ENCODE results near the gene UGT1A10.
"Not testable (repeated sequence)": the region's sequence is repeated elsewhere in the genome, so short reads cannot be mapped to it uniquely, and the experiment has no call there.

Gene UGT1A10

DNA sequence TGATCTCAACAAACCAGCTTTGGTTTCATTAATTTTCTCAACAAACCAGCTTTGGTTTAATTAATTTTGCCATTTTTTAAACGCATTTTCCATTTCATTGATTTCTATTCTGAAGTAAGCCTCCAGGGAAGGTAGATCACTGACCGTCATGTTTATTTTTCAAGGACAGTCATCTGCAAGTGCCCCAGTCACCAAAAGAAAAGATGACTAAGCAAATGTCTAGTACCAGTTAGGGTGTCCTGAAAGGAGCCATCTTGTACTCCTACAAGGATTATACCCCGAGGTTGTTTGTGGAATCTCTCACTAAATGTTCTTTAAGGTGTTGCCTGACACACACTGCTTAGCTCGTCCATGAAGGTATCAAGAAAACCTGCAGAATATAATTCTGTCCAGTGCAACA lies 25.0 kb upstream of the UGT1A10 start:
- TF ChIP-seq EZH2phosphoT487 (IDR thresholded peaks at IDR 0.05; ENCODE audit: borderline replicate concordance): no peak
- TF ChIP-seq, protein P1, sequence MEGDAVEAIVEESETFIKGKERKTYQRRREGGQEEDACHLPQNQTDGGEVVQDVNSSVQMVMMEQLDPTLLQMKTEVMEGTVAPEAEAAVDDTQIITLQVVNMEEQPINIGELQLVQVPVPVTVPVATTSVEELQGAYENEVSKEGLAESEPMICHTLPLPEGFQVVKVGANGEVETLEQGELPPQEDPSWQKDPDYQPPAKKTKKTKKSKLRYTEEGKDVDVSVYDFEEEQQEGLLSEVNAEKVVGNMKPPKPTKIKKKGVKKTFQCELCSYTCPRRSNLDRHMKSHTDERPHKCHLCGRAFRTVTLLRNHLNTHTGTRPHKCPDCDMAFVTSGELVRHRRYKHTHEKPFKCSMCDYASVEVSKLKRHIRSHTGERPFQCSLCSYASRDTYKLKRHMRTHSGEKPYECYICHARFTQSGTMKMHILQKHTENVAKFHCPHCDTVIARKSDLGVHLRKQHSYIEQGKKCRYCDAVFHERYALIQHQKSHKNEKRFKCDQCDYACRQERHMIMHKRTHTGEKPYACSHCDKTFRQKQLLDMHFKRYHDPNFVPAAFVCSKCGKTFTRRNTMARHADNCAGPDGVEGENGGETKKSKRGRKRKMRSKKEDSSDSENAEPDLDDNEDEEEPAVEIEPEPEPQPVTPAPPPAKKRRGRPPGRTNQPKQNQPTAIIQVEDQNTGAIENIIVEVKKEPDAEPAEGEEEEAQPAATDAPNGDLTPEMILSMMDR (conservative IDR thresholded peaks at IDR 0.05; ENCODE audit: low read length): no peak

DNA sequence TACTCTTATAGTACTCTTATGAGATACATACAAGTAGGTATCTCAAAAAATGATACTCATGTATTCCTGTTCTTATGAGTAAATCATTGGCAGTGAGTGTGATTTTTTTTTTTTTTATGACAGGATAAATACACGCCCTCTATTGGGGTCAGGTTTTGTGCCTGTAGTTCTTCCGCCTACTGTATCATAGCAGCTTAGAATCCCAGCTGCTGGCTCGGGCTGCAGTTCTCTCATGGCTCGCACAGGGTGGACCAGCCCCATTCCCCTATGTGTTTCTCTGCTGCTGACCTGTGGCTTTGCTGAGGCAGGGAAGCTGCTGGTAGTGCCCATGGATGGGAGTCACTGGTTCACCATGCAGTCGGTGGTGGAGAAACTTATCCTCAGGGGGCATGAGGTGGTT lies 18.8 kb upstream of the UGT1A10 start, which contains the start of gene UGT1A8:
Gene UGT1A8, plus strand, starts transcription at position 158 of the 400 bp plus-strand sequence. Its CDS starts 75 bp downstream, at position 233.
- not testable (repeated sequence) for H3K27me3 ChIP-seq (ENCODE audit: insufficient read depth, low read length, poor library complexity, severe bottlenecking); H3K9me2 ChIP-seq (replicated peaks; ENCODE audit: low read depth, low read length); H4K20me1 ChIP-seq (ENCODE audit: insufficient read depth, low read length, poor library complexity, severe bottlenecking); H3K79me2 ChIP-seq (ENCODE audit: insufficient read depth, low read length); H3K4me2 ChIP-seq (ENCODE audit: low read depth, low read length, poor library complexity, severe bottlenecking); H3K4me3 ChIP-seq (ENCODE audit: low read length, poor library complexity, severe bottlenecking); H3K36me3 ChIP-seq (ENCODE audit: insufficient read depth, low read length); H3K9ac ChIP-seq (ENCODE audit: low read depth, low read length, poor library complexity, severe bottlenecking); H3F3A ChIP-seq (ENCODE audit: low read depth); H2AFZ ChIP-seq (ENCODE audit: low read length); H3K4me1 ChIP-seq (ENCODE audit: insufficient read depth, low read length, poor library complexity, severe bottlenecking); H3K9me3 ChIP-seq (ENCODE audit: insufficient read depth, low read depth, low read length)

More for the DNA sequence above, 25.0 kb upstream of the UGT1A10 start:
- Histone ChIP-seq H3K9me2 (replicated peaks; ENCODE audit: low read depth, low read length) (no peaks in the 10 kb centered on the region), H3K27me3 (ENCODE audit: insufficient read depth, low read length, poor library complexity, severe bottlenecking) (no peaks in the 10 kb centered on the region), H3K4me3 (ENCODE audit: low read length, poor library complexity, severe bottlenecking) (no peak overlapping the region), H3K9ac (ENCODE audit: low read depth, low read length, poor library complexity, severe bottlenecking) (no peak overlapping the region), H3K9me3 (ENCODE audit: insufficient read depth, low read depth, low read length) (0 out of 2 replicates have a peak, but pooled peaks cover 3% of the 10 kb centered on the region), H2AFZ (ENCODE audit: low read length) (no peak overlapping the region), H3K4me2 (ENCODE audit: low read depth, low read length, poor library complexity, severe bottlenecking) (no peak overlapping the region), H3F3A (ENCODE audit: low read depth) (no peaks in the 10 kb centered on the region), H3K4me1 (ENCODE audit: insufficient read depth, low read length, poor library complexity, severe bottlenecking) (no peaks in the 10 kb centered on the region), H3K36me3 (ENCODE audit: insufficient read depth, low read length) (no peaks in the 10 kb centered on the region), H4K20me1 (ENCODE audit: insufficient read depth, low read length, poor library complexity, severe bottlenecking) (no peaks in the 10 kb centered on the region), H3K79me2 (ENCODE audit: insufficient read depth, low read length) (no peaks in the 10 kb centered on the region)

DNA sequence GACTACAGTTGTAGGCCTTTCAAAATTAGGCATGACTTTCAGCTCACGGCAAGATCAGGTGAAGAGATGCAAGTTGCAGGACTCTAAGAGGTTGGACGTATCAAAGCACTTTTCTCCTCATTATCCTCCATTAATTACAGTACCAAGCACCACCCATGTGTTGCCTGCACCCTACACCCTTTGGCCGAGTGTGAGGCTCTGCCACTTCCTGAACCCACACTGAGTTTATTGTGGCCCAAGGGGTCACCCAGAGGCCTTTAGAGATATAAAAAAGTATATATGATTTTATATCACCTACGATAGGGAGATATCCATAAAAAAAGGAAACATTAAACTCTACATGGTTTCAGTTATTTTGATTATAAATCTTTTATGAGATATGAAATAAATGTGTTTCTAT lies 16.0 kb upstream of the UGT1A10 start:
- no peak for TF ChIP-seq EZH2phosphoT487 (IDR thresholded peaks at IDR 0.05; ENCODE audit: borderline replicate concordance)
- TF ChIP-seq, protein P1 (conservative IDR thresholded peaks at IDR 0.05; ENCODE audit: low read length): no peak
- H3F3A ChIP-seq (ENCODE audit: low read depth): no peaks in the 10 kb centered on the region
- no peaks in the 10 kb centered on the region for H3K27me3 ChIP-seq (ENCODE audit: insufficient read depth, low read length, poor library complexity, severe bottlenecking)
- H3K9me3 ChIP-seq (ENCODE audit: insufficient read depth, low read depth, low read length): no peaks in the 10 kb centered on the region
- H3K9me2 ChIP-seq (replicated peaks; ENCODE audit: low read depth, low read length): no peaks in the 10 kb centered on the region
- H3K36me3 ChIP-seq (ENCODE audit: insufficient read depth, low read length): no peaks in the 10 kb centered on the region
- no peak overlapping the region for H3K9ac ChIP-seq (ENCODE audit: low read depth, low read length, poor library complexity, severe bottlenecking)
- no peak overlapping the region for H3K4me2 ChIP-seq (ENCODE audit: low read depth, low read length, poor library complexity, severe bottlenecking)
- no peaks in the 10 kb centered on the region for H3K79me2 ChIP-seq (ENCODE audit: insufficient read depth, low read length)
- H4K20me1 ChIP-seq (ENCODE audit: insufficient read depth, low read length, poor library complexity, severe bottlenecking): no peaks in the 10 kb centered on the region
- H3K4me3 ChIP-seq (ENCODE audit: low read length, poor library complexity, severe bottlenecking): no peak overlapping the region
- H2AFZ ChIP-seq (ENCODE audit: low read length): no peak overlapping the region
- no peaks in the 10 kb centered on the region for H3K4me1 ChIP-seq (ENCODE audit: insufficient read depth, low read length, poor library complexity, severe bottlenecking)

DNA sequence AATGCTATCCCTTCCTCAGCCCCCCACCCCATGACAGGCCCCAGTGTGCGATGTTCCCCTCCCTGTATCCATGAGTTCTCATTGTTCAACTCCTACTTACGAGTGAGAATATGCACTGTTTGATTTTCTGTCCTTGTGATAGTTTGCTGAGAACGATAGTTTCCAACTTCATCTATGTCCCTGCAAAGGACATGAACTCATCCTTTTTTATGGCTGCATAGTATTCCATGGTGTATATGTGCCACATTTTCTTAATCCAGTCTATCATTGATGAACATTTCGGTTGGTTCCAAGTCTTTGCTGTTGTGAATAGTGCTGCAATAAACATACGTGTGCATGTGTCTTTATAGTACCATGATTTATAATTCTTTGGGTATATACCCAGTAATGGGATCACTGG lies 14.4 kb upstream of the UGT1A10 start:
- H3K9me2 ChIP-seq (replicated peaks; ENCODE audit: low read depth, low read length); H2AFZ ChIP-seq (ENCODE audit: low read length); H3K9me3 ChIP-seq (ENCODE audit: insufficient read depth, low read depth, low read length): not testable (repeated sequence)

More for the DNA sequence above, 14.4 kb upstream of the UGT1A10 start:
- not testable (repeated sequence) for H3K79me2 ChIP-seq (ENCODE audit: insufficient read depth, low read length); H3K36me3 ChIP-seq (ENCODE audit: insufficient read depth, low read length); H3K4me2 ChIP-seq (ENCODE audit: low read depth, low read length, poor library complexity, severe bottlenecking); H3F3A ChIP-seq (ENCODE audit: low read depth); H3K4me1 ChIP-seq (ENCODE audit: insufficient read depth, low read length, poor library complexity, severe bottlenecking); H3K9ac ChIP-seq (ENCODE audit: low read depth, low read length, poor library complexity, severe bottlenecking); H4K20me1 ChIP-seq (ENCODE audit: insufficient read depth, low read length, poor library complexity, severe bottlenecking); H3K4me3 ChIP-seq (ENCODE audit: low read length, poor library complexity, severe bottlenecking); H3K27me3 ChIP-seq (ENCODE audit: insufficient read depth, low read length, poor library complexity, severe bottlenecking)

All from Loucy (cell line).